22Rv1 (cell line): Measurements from ENCODE around the gene SLC9A5.

Experiments
- H3K27ac ChIP-seq: fragments of 450-650 bp; 2 replicates; pipeline ENCODE4 v1.5.1; 2017
- CTCF ChIP-seq: fragments of 450-650 bp; IDR thresholded peaks from 2 replicates; pipeline ENCODE4 v1.5.1; 2017; ENCODE audit warnings: mild to moderate bottlenecking
- ZFX ChIP-seq: fragments of 450-650 bp; IDR thresholded peaks from 2 replicates; pipeline ENCODE4 v1.6.1; 2017; ENCODE audit warnings: antibody characterized with exemption, borderline replicate concordance

Gene SLC9A5

GRCh38 chr16:67252609-67253497 is 4.1 kb downstream of the SLC9A5 start:
- H3K27ac ChIP-seq, result no peak overlapping the region
- TF ChIP-seq ZFX, result no peak
- TF ChIP-seq CTCF, result no peak

GRCh38 chr16:67254801-67255552 is 6.2 kb downstream of the SLC9A5 start:
- no peak for TF ChIP-seq CTCF
- H3K27ac ChIP-seq, result no peak overlapping the region

GRCh38 chr16:67255553-67256221 is 6.9 kb downstream of the SLC9A5 start:
- no peak for TF ChIP-seq ZFX
- TF ChIP-seq CTCF, result no peak
- no peak overlapping the region for H3K27ac ChIP-seq

GRCh38 chr16:67256701-67257230 is 8.0 kb downstream of the SLC9A5 start:
- no peak for TF ChIP-seq ZFX
- TF ChIP-seq CTCF, result no peak
- H3K27ac ChIP-seq, result no peak overlapping the region

GRCh38 chr16:67257486-67258160 is 8.8 kb downstream of the SLC9A5 start:
- TF ChIP-seq CTCF, result no peak
- no peak for TF ChIP-seq ZFX
- H3K27ac ChIP-seq, result no peak overlapping the region

- H3K27ac ChIP-seq, result no peak overlapping the region
- TF ChIP-seq ZFX (no peak), CTCF (no peak)
These were observed 9.5 kb downstream of the SLC9A5 start for GRCh38 chr16:67258161-67258835.
